Activated CD8-positive, alpha-beta memory T cell treated with anti-CD3 and anti-CD28 coated beads, Interleukin-2, amount 50 U/mL, for 4 hours (primary cell): Measurements from ENCODE around the gene FAM72A.
"Not testable (repeated sequence)": the region's sequence is repeated elsewhere in the genome, so short reads cannot be mapped to it uniquely, and the experiment has no call there.

Experiments used
- DNase-seq: peaks from one replicate; pipeline ENCODE4 v3.0.0-alpha.2; 2020

The FAM72A gene

GRCh38 chr1:206202789-206203363 lies at the start of gene FAM72A:
Gene FAM72A, minus strand, starts transcription at chr1:206202839. Its CDS starts 814 bp downstream, at chr1:206202025.
- peak; percentile 90 for DNase-seq

- not testable (repeated sequence) for DNase-seq
These were observed 48.5 kb upstream of the FAM72A start for GRCh38 chr1:206250953-206251681.

- not testable (repeated sequence) for DNase-seq
These were observed 43.7 kb upstream of the FAM72A start for GRCh38 chr1:206246129-206246886.

- DNase-seq = not testable (repeated sequence)
These were observed 42.8 kb upstream of the FAM72A start for GRCh38 chr1:206245479-206245878.

GRCh38 chr1:206243335-206243734 lies 40.7 kb upstream of the FAM72A start:
- DNase-seq = not testable (repeated sequence)

GRCh38 chr1:206240288-206240687 lies 37.6 kb upstream of the FAM72A start:
- DNase-seq = not testable (repeated sequence)

GRCh38 chr1:206235190-206235589 lies 32.6 kb upstream of the FAM72A start:
- DNase-seq = not testable (repeated sequence)

- not testable (repeated sequence) for DNase-seq
These were observed 31.7 kb upstream of the FAM72A start for GRCh38 chr1:206234189-206234916.

- not testable (repeated sequence) for DNase-seq
These were observed 30.5 kb upstream of the FAM72A start for GRCh38 chr1:206232970-206233645.

GRCh38 chr1:206231989-206232388 lies 29.4 kb upstream of the FAM72A start:
- not testable (repeated sequence) for DNase-seq

GRCh38 chr1:206229286-206229685 lies 26.6 kb upstream of the FAM72A start:
- not testable (repeated sequence) for DNase-seq

GRCh38 chr1:206226886-206227285 lies 24.2 kb upstream of the FAM72A start:
- DNase-seq = not testable (repeated sequence)

- not testable (repeated sequence) for DNase-seq
These were observed 22.7 kb upstream of the FAM72A start for GRCh38 chr1:206225386-206225785.

- DNase-seq = not testable (repeated sequence)
These were observed 21.6 kb upstream of the FAM72A start for GRCh38 chr1:206224190-206224776.

GRCh38 chr1:206221585-206221984 lies 18.9 kb upstream of the FAM72A start:
- not testable (repeated sequence) for DNase-seq

- not testable (repeated sequence) for DNase-seq
These were observed 17.8 kb upstream of the FAM72A start for GRCh38 chr1:206220332-206221000.

- DNase-seq = not testable (repeated sequence)
These were observed 17.1 kb upstream of the FAM72A start for GRCh38 chr1:206219514-206220331.

- DNase-seq = not testable (repeated sequence)
These were observed 16.1 kb upstream of the FAM72A start for GRCh38 chr1:206218765-206219164.

- DNase-seq = not testable (repeated sequence)
These were observed 15.6 kb upstream of the FAM72A start for GRCh38 chr1:206218285-206218684.
